ENCODE data around the gene SMYD1. TPM values are rescaled to one million over a fixed set of nuclear protein-coding genes. Genes with fewer than 3 reads are reported as not detected.

SMYD1 gene
- polyA plus RNA-seq, 1 donor from 2014 or later = not detected

GRCh38 chr2:88100489-88100858 lies 32.8 kb downstream of the SMYD1 start:
- H3K79me2 ChIP-seq (replicated peaks; ENCODE audit: insufficient read depth, low read length) = no peaks in the 10 kb centered on the region
- no peak overlapping the region for H3K4me3 ChIP-seq (ENCODE audit: low read length)
- no peak for TF ChIP-seq REST (IDR thresholded peaks at IDR 0.05; ENCODE audit: borderline replicate concordance)
- no peak for TF ChIP-seq POLR2AphosphoS5 (IDR thresholded peaks at IDR 0.05)
- TF ChIP-seq, protein P1, sequence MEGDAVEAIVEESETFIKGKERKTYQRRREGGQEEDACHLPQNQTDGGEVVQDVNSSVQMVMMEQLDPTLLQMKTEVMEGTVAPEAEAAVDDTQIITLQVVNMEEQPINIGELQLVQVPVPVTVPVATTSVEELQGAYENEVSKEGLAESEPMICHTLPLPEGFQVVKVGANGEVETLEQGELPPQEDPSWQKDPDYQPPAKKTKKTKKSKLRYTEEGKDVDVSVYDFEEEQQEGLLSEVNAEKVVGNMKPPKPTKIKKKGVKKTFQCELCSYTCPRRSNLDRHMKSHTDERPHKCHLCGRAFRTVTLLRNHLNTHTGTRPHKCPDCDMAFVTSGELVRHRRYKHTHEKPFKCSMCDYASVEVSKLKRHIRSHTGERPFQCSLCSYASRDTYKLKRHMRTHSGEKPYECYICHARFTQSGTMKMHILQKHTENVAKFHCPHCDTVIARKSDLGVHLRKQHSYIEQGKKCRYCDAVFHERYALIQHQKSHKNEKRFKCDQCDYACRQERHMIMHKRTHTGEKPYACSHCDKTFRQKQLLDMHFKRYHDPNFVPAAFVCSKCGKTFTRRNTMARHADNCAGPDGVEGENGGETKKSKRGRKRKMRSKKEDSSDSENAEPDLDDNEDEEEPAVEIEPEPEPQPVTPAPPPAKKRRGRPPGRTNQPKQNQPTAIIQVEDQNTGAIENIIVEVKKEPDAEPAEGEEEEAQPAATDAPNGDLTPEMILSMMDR (IDR thresholded peaks at IDR 0.05; ENCODE audit: poor library complexity, severe bottlenecking) = no peak
- no peak for TF ChIP-seq RAD21 (conservative IDR thresholded peaks at IDR 0.05)
- TF ChIP-seq TAF1 (IDR thresholded peaks at IDR 0.05; ENCODE audit: low read depth) = no peak
- TF ChIP-seq MXI1 (conservative IDR thresholded peaks at IDR 0.05; ENCODE audit: poor library complexity, severe bottlenecking) = no peak
- TF ChIP-seq EZH2 (IDR thresholded peaks at IDR 0.05; ENCODE audit: borderline replicate concordance, insufficient read depth, low read length, poor library complexity, severe bottlenecking) = no peak
- no peak for TF ChIP-seq SMC3 (conservative IDR thresholded peaks at IDR 0.05; ENCODE audit: poor library complexity)
- no peak for TF ChIP-seq EP300 (conservative IDR thresholded peaks at IDR 0.05; ENCODE audit: poor library complexity, severe bottlenecking)
- H3K27me3 ChIP-seq (ENCODE audit: insufficient read depth, low read depth, low read length) = no peaks in the 10 kb centered on the region
- no peaks in the 10 kb centered on the region for H4K20me1 ChIP-seq (ENCODE audit: insufficient read depth)
- H3K4me2 ChIP-seq (ENCODE audit: low read length) = no peak overlapping the region
- no peaks in the 10 kb centered on the region for H3K9me3 ChIP-seq (ENCODE audit: low read length)
- H3K9ac ChIP-seq (ENCODE audit: low read length) = no peak overlapping the region
- no peak overlapping the region for H3K27ac ChIP-seq (ENCODE audit: low read length)
- no peak overlapping the region for H2AFZ ChIP-seq (ENCODE audit: low read depth, low read length)
- H3K36me3 ChIP-seq (ENCODE audit: insufficient read depth, low read length) = no peaks in the 10 kb centered on the region
- H3K9me2 ChIP-seq (ENCODE audit: insufficient read depth, low read length) = no peaks in the 10 kb centered on the region
- no peaks in the 10 kb centered on the region for H3F3A ChIP-seq (ENCODE audit: insufficient read depth, low read length, poor library complexity, severe bottlenecking)

- Histone ChIP-seq H3K27me3 (ENCODE audit: insufficient read depth, low read depth, low read length) (no peaks in the 10 kb centered on the region), H2AFZ (ENCODE audit: low read depth, low read length) (no peak overlapping the region), H3K4me2 (ENCODE audit: low read length) (no peak overlapping the region), H3K9ac (ENCODE audit: low read length) (no peak overlapping the region), H3K79me2 (replicated peaks; ENCODE audit: insufficient read depth, low read length) (no peaks in the 10 kb centered on the region), H3K4me3 (ENCODE audit: low read length) (no peak overlapping the region), H3F3A (ENCODE audit: insufficient read depth, low read length, poor library complexity, severe bottlenecking) (no peaks in the 10 kb centered on the region), H3K36me3 (ENCODE audit: insufficient read depth, low read length) (no peaks in the 10 kb centered on the region), H3K9me3 (ENCODE audit: low read length) (no peaks in the 10 kb centered on the region), H4K20me1 (ENCODE audit: insufficient read depth) (no peaks in the 10 kb centered on the region), H3K9me2 (ENCODE audit: insufficient read depth, low read length) (no peaks in the 10 kb centered on the region), H3K27ac (ENCODE audit: low read length) (no peak overlapping the region)
- TF ChIP-seq REST (IDR thresholded peaks at IDR 0.05; ENCODE audit: borderline replicate concordance) (no peak), EZH2 (IDR thresholded peaks at IDR 0.05; ENCODE audit: borderline replicate concordance, insufficient read depth, low read length, poor library complexity, severe bottlenecking) (no peak), EP300 (conservative IDR thresholded peaks at IDR 0.05; ENCODE audit: poor library complexity, severe bottlenecking) (no peak), POLR2AphosphoS5 (IDR thresholded peaks at IDR 0.05) (no peak), SMC3 (conservative IDR thresholded peaks at IDR 0.05; ENCODE audit: poor library complexity) (no peak), TAF1 (IDR thresholded peaks at IDR 0.05; ENCODE audit: low read depth) (no peak), RAD21 (conservative IDR thresholded peaks at IDR 0.05) (no peak), MXI1 (conservative IDR thresholded peaks at IDR 0.05; ENCODE audit: poor library complexity, severe bottlenecking) (no peak)
- TF ChIP-seq, protein P1 (IDR thresholded peaks at IDR 0.05; ENCODE audit: poor library complexity, severe bottlenecking) = no peak
Observed at GRCh38 chr2:88108796-88109195, 41.2 kb downstream of the SMYD1 start.

All from neural cell (in vitro differentiated cells).